NCI-H345 treated with DMSO at 0.1 percent for 48 hours (cell line): ENCODE results near the gene UBE2B.
A peak's percentile ranks its signal among the peaks of the same experiment; 100 is the strongest.
"Not testable (repeated sequence)": the region's sequence is repeated elsewhere in the genome, so short reads cannot be mapped to it uniquely, and the experiment has no call there.

Source experiments
- DNase-seq: peaks from one replicate; lab custom pipeline; 2025; ENCODE audit not compliant: unreplicated experiment; lab: John Stamatoyannopoulos, UW

UBE2B gene

DNA sequence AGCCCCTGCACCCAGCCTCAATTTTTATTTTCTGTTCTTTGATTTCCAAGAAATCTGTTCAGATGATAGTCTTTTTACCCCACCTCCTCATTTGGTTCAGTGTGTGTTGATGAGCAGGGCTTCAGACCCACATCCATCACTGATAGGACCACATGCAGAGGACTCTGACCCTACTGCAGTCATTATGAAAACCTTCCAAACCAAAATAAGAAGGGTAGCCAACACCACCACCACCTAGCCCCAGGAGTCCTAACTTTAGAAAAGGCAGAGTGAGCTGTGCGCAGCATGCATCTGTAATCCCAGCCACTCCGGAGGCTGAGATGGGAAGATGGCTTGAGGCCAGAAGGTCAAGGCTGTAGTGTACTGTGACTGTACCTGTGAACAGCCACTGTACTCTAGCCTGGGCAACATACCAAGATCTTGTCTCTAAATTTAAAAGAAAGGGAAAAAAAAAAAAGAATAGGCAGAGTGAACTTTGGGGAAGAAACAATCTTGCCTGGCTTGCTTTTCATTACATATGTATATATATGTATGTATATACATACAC lies 27.3 kb downstream of the UBE2B start:
- DNase-seq: no peak

DNA sequence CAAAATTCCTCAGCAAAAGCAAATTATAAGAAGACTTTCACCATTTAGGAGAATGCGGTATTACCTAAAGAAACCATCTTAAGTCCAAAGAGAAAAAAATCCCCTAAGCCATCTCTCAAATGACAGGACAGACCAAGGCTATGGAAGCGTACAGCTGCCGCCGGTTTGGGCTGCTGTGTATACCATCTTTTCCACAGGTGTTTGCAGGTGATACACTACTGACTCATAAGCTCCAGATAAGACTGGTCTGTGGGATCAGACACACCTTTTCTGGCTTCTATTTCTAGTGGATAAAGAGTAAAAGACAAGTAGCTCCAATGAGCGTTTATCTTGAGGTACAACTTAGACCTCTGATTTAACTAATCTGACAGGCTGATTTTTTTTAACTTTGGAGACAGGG lies 32.6 kb downstream of the UBE2B start:
- DNase-seq: no peak

DNA sequence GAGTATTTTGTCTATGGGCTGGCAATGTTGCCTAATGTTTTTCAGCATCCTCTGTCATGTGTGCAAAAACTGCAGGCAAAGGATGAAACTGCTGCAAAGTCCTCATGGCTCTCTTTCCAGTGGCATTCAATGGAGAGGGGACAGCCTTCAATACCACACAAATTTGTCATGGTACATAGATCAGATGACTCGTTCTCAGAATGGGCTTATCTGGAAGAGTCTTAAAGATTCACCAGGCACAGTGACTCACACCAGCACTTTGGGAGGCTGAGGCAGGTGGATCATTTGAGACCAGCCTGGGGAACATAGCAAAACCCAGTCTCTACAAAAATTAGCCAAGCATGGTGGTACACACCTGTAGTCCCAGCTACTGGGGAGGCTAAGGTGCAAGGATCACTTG lies 35.0 kb downstream of the UBE2B start:
- no peak for DNase-seq

DNA sequence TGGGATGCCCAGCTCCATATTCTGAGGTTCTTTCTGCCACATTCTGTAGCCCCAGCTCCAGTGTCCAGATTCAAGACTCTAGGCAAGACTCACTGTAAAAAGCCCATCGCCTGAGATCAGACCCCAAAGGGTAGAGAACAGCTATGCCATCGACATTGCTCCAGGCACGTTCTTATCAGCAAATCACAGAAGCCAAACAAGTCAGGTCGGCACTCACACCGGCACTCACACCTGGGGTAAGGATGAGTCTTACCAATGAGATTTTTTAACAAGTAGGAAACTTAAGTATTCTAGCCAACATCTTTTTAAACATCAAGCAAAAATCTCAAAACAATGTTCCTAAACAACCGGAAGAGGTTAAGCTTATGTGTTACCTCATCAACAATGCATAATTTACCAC lies 38.0 kb downstream of the UBE2B start:
- no peak for DNase-seq

DNA sequence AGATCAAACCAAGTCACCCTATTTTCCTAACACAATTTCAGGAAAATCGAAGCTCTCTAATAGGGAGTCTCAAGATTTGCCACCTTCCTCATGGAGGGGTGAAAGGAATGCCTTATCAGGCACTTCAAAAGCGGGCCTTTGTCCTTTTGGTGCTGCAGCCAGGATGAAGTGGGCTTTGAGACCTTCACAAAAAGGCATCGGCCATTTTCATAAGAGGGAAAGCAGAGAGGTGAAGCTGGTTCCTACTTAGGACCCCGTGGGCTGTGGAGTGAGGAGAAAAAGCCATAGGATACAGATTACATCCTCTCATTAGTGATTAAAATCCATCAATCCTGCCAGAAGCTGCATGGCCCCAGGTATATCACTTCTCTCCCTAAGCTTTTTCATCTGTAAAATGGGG lies 39.5 kb downstream of the UBE2B start:
- no peak for DNase-seq

DNA sequence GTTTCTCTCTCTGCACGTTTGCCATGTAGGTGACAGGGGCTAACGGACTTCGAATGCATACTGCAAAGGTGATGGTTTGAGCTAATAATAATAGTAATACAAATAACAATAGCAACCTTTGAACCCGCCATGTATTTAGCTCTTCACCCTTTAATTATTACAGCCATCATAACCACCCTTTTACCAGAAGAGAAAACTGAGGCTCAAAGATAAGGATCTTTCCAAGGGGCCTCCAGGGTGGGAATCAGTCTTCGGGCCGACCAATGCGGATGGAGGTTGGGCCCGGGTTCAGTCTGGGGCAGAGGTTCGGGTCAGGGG lies 39.8 kb downstream of the UBE2B start:
- DNase-seq: no peak

DNA sequence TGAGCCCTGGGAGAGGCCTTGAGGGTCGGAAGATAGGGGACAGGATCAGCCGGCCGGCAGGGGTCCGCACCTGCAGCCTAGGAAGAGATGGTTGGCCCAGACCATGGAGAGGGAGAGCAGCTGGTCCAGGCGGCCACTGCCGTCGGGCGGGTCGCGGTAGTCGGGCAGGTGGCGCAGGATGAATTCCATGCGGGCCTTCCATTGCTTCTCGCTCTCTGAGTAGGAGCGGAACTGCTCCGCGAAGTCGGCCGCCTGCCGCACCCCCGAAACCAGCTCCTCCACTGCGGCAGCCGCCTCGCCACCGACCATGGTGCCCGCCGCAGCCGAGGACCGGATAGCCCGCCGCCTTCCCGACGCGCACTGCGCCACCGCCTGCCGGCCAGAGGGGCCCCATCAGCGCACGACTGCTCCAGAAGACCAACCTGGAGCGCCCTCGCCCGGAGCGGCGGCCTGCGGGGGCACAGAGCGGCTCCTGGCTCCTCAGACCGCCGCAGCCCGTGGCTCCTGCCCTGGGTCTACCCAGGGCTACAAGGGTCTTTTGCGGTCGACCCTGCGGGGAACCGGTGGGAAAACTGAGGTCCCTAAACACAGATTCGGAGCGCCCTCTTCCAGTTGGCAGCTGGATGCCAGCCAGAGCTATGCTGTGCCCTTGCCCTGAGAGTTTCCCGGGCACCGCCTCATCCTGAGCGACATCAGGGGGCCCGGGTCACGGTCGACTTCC lies 40.3 kb downstream of the UBE2B start, which contains the start of gene CDKN2AIPNL:
TSS of gene CDKN2AIPNL (minus strand) at position 336 of the 721 bp plus-strand sequence. CDS start at position 309, 27 bp downstream.
- DNase-seq: peak; percentile 74

DNA sequence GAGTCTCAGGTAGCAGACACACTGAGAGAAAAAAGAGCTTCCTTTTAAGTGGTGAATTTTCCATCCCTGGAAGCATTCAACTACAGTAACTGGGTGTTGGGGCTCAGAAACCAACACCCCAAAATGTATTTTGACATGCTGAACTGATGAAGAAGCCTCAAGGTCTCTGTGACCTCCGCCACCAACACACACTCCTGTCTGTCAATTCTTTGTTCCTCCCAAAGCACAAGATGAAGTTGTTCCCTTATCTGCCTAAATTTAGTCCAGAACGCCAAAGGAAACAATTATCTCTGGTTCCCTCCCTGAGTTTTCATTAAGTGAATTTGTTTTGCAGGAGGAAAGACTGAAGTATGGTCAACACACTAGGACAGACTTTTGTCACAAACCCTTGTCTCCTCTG lies 41.7 kb downstream of the UBE2B start:
- DNase-seq: no peak

DNA sequence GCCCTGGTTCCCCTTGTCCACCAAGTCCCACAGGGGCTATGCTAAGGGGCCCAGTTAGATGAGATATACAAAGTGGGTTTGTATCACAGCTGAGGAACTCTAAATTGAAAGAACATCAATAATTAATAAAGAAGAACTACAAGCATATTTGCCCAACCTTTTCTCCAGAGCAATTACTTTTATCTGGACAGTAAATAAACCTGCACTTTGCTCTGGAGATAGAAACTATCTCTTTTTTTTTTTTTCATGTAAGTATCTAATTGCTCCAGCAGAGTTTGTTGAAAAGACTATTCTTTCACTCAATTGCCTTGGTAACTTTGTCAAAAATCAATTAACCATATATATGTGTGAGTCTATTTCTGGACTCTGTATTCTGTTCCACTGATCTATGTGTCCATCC lies 46.3 kb downstream of the UBE2B start:
- no peak for DNase-seq

DNA sequence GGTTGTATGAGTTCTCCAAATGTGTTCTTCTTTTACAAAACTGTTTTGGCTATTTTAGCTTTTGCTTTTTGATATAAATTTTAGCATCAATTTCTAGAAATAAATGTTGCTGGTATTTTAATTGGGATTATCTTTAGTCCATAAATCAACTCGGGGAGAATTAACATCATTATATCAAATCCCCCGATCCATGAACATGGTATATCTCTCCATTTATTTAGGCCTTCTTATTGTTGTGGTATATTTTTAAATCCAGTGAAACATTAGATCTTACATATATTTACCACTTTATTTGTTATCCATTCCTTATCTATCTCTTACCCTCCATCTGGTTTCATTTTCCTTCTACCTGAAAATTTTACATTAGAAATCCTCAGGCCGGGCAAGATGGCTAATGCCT lies 47.6 kb downstream of the UBE2B start:
- no peak for DNase-seq

DNA sequence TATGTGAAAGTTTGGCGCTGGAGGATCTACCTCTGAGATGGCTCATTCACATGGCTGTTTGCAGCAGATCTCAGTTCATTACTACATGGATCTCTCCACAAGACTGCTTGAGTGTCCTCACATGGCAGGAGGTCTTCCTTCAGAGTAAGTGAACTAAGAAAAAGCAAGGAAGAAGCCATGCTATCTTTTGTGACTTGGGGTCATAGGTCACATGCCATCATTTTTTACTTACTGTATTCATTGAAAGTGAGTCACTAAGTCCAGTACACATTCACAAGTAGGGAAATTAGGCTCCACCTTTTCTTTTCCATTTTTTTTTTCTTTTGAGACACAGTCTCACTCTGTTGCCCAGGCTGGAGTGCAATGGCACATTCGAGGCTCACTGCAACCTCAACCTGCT lies 49.0 kb downstream of the UBE2B start:
- DNase-seq: no peak

DNA sequence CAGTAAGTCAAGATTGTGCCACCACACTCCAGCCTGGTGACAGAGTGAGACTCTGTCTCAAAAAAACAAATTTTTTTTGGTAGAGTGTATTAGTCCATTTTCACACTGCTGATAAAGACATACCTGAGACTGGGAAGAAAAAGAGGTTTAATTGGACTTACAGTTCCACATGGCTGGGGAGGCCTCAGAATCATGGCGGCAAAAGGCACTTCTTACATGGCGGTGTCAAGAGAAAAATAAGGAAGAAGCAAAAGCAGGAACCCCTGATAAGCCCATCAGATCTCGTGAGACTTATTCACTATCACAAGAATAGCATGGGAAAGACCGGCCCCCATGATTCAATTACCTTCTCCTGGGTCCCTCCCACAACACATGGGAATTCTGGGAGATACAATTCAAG lies 49.7 kb downstream of the UBE2B start:
- DNase-seq: not testable (repeated sequence)

DNA sequence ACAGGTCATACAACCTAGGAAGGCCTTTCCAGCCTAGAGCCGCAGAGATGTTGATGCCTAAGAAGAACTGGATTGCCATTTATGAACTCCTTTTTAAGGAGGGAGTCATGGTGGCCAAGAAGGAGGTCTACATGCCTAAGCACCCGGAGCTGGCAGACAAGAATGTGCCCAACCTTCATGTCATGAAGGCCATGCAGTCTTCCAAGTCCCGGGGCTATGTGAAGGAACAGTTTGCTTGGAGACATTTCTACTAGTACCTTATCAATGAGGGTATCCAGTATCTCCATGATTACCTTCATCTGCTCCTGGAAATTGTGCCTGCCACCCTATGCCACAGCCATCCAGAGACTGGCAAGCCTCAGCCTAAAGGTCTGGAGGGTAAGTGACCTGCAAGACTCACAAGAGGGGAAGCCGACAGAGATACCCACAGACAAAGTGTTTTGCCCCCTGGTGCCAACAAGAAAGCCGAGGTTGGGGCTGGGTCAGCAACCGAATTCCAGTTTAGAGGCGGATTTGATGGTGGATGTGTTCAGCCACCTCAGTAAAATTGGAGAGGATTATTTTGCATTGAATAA lies 51.5 kb downstream of the UBE2B start:
- DNase-seq: no peak

DNA sequence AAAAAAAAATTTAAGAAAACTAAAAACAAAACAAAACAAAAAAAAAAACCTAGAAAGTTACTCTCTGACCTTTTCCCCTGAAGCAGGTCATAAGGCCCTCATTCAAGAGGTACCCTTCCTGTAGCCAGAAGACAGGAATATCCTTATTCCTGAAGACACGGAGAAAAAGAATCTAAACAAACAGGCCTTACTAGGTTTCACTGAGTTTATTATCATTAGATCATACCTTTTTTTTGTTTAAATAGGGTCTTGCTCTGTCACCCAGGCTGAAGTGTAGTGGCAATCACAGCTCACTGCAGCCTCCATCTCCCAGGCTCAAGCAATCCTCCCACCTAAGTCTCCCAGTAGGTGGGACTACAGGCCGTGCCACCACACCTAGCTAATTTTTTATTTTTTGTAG lies 52.0 kb downstream of the UBE2B start:
- no peak for DNase-seq

DNA sequence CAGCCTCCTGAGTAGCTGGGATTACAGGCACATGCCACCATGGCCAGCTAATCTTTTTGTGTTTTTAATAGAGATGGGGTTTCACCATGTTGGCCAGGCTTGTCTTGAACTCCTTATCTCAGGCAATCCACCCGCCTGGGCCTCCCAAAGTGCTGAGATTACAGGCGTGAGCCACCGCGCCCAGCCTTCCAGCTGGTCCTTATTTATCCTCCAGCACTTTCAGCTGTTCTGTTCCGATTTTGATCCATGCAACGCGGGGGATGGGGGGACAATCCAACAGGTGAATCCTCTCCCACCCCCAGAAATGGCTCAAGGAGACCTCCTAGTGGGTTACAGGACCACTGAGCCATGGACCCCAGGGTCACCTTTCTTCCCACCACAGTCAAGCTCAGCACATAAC lies 55.0 kb downstream of the UBE2B start:
- no peak for DNase-seq

DNA sequence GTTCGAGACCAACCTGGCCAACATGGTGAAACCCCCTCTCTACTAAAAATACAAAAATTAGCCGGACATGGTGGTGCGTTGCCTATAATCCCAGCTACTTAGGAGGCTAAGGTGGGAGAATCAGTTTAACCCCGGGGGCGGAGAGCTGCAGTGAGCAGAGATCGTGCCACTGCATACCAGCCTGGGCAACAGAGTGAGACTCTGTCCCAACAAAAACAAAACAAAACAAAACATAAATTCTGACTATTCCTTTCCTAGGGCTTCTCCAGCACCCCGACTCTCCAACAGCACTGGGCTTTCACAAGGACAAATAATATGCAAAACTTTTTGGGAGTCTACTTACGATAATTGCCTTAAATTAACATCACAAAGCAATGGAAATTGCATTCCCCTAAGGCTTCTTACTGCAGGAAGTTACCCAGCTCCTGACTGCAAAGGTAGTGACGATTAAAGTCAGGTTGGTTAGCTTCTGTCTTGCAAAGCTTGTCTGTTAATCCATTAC lies 56.2 kb downstream of the UBE2B start:
- DNase-seq: no peak

DNA sequence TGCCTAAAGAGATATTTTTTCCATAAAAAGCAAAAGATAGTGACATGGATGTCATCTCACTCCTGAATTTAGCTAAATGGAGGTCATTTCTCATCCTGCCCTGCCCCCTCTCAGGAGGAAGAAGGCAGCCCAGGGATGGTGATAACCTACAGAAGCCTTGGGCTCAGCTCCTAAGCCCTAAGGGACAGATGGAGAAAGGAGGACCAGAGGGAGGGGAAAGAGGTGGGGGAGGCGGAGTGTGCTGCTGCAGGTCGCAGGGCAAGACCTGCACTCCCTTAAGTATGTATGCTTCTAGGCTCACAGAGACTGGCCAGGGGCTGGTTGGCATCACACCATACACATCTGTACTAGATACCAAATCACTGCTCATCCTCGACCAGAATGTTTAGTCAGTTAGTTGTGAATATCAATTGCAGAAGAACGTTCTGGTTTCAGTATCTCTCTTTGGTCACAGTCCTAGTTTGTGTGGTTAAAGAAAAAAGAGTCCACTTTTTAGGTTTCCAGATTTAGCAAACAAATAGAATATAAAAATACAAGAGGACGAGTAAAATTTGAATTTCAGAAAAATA lies 58.7 kb downstream of the UBE2B start:
- no peak for DNase-seq

DNA sequence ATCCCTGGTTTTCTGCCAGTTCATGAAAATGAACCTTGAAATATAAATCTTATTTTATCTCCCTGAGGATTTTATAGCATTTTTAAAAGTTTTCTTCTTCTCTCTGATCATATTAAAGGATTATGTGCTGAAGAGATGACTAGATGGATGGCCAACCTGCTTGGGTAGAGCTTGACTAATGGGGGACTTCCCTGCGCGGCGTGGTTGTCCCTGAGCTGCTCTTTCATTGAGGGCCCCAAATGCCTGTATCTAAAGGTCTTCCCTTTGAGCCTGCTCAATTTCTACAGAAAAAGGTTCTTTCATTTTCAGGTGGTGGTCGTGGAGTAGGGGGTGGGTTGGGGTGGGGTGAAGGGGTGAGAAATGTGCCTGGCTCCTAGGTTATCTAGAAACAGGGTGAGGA lies 60.8 kb downstream of the UBE2B start:
- DNase-seq: no peak

DNA sequence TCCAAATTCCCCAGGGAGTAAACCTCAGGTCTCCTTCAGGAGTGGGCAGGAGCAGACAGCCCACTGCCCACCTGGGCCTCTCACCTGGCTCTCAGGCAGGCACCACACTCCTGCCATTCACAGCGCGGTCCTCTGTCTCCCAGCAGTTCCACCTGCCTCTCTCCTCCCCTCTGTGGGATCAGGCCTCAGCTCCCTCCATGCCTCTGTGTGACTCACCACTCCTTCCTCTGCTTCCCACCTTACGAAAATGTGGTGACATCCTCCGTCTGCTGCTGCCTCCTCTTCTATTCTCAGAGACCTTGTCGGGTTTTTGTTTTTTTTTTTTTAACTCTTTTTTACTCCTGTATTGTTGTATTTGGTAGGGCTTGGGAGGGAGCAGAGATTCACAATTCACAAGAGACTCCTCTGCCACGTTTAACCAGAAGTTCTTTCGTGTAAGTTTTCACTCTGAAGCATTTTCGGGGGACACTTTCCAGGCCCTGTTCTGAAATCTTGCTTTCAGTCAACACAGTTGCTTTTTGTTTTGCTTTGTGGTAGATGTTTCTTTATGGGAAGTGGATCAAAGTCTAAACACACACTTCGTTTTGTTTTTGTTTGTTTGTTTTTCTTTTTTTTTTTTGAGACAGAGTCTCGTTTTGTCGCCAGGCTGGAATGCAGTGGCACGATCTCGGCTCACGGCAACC lies 61.4 kb downstream of the UBE2B start:
- no peak for DNase-seq

DNA sequence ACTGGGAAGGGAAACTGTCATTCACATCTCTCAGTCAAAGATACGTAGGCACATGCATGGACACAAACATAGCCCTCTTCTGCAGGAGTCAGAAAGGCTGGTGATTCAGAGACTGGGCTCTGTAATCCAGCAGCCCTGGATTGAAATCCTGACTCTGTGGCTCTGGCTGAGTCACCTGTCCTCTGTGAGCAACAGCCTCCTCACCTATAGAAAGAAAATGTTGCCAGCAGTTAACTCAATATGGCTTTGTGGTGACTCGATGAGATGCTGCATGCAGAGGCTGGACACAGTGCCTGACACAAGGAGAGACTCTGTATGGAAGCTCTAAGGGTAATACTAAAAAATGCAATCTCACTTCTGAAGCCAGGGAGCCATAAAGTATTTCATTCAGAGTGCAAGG lies 64.2 kb downstream of the UBE2B start:
- DNase-seq: no peak

DNA sequence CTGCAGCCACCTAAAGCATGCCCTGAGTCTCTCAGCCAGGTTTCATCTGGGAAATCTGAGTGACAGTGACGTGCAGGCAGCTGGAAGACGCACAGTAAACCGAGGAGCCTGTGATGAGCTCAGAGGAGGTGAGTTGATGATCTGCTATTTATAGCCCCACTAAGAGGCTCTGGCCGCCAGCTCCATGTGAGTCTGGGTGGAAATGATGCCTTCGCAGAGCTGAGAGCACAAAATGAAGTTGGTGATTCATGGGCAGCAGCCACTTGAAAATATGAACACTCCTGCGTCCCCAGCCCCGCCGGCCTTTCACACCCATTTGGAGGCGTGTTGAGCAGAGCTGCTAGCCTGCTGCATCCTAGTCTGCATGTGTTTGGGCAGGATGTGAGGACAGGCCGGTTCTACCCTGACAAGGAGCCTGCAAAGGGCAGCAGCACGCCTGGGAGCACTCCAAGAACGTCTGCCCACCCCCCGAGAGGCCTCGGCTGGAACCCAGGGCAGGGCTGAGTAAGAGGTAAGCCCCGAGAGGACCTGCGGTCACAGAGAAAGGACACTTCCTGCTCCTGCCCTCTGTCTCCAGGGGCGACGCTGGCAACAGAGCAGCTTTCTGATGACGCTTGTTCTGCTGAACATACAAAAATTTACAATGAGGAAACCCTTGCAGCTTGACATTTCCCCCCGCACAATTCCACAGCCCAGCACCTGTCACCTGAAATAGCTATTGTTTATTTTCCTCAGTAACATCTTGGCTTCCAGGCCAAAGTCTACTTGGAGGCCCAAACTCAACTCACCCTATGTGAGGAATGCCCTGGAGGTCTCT lies 65.4 kb downstream of the UBE2B start:
- peak; percentile 29 for DNase-seq
